ENCODE measurements around the gene RAD51AP2. TPM values are rescaled to one million over a fixed set of nuclear protein-coding genes. Genes with fewer than 3 reads are reported as not detected.

RAD51AP2 gene
- total RNA-seq, 2 donors from 2014 or later: not detected

GRCh38 chr2:17475286-17475685, 43.0 kb downstream of the RAD51AP2 start:
- no peaks in the 10 kb centered on the region for H3K4me1 Mint-ChIP-seq
- no peaks in the 10 kb centered on the region for H3K36me3 Mint-ChIP-seq (ENCODE audit: low read depth)
- no peaks in the 10 kb centered on the region for H3K27me3 Mint-ChIP-seq
- no peak overlapping the region for H3K27ac Mint-ChIP-seq
- DNase-seq: no peak
- H3K9me3 ChIP-seq (ENCODE audit: control insufficient read depth, low read length, poor library complexity, severe bottlenecking): peaks cover 4% of the 10 kb centered on the region
- no peak overlapping the region for H3K4me3 Mint-ChIP-seq
- ATAC-seq: no peak

- no peak for ATAC-seq
These were observed 46.3 kb downstream of the RAD51AP2 start for GRCh38 chr2:17471979-17472378.

GRCh38 chr2:17470855-17471641, 47.2 kb downstream of the RAD51AP2 start:
- DNase-seq (no peak), ATAC-seq (no peak)
- no peak overlapping the region for H3K27ac Mint-ChIP-seq
- no peaks in the 10 kb centered on the region for H3K4me1 Mint-ChIP-seq
- H3K36me3 Mint-ChIP-seq (ENCODE audit: low read depth): no peaks in the 10 kb centered on the region
- peaks cover under 1% of the 10 kb centered on the region for H3K9me3 ChIP-seq (ENCODE audit: control insufficient read depth, low read length, poor library complexity, severe bottlenecking)
- no peaks in the 10 kb centered on the region for H3K27me3 Mint-ChIP-seq
- H3K4me3 Mint-ChIP-seq: no peak overlapping the region

More at GRCh38 chr2:17471979-17472378, 46.3 kb downstream of the RAD51AP2 start:
- DNase-seq: no peak
- H3K9me3 ChIP-seq (ENCODE audit: control insufficient read depth, low read length, poor library complexity, severe bottlenecking): peaks cover 4% of the 10 kb centered on the region
- H3K27me3 Mint-ChIP-seq: no peaks in the 10 kb centered on the region
- no peaks in the 10 kb centered on the region for H3K4me1 Mint-ChIP-seq
- no peaks in the 10 kb centered on the region for H3K36me3 Mint-ChIP-seq (ENCODE audit: low read depth)
- no peak overlapping the region for H3K4me3 Mint-ChIP-seq
- no peak overlapping the region for H3K27ac Mint-ChIP-seq

- DNase-seq (no peak), ATAC-seq (no peak)
- Mint-ChIP-seq H3K36me3 (ENCODE audit: low read depth) (no peaks in the 10 kb centered on the region), H3K27me3 (no peaks in the 10 kb centered on the region), H3K4me3 (no peak overlapping the region), H3K4me1 (no peaks in the 10 kb centered on the region), H3K27ac (no peak overlapping the region)
- no peaks in the 10 kb centered on the region for H3K9me3 ChIP-seq (ENCODE audit: control insufficient read depth, low read length, poor library complexity, severe bottlenecking)
These were observed 57.2 kb downstream of the RAD51AP2 start for GRCh38 chr2:17461087-17461475.

Other genes starting within 250 kb of the RAD51AP2 start
- gene VSNL1, start 22.3 kb upstream of the RAD51AP2 start, total RNA-seq: not detected
- gene SMC6, start 235.4 kb upstream of the RAD51AP2 start, total RNA-seq: 10 to 100 TPM; 14.1 to 14.4 TPM
- 10 to 100 TPM in 1 of 2 donors, 1 to 10 TPM in 1; 7.2 to 10.7 TPM for gene GEN1, start 235.7 kb upstream of the RAD51AP2 start, total RNA-seq

Data from T-helper 17 cell (primary cell).